ENCODE results near the gene DNMT3A.
"Not testable (repeated sequence)": the region's sequence is repeated elsewhere in the genome, so short reads cannot be mapped to it uniquely, and the experiment has no call there.

DNMT3A gene

GRCh38 chr2:25234738-25235137 is 107.0 kb downstream of the DNMT3A start:
- DNase-seq (ENCODE audit: low read depth), result no peak

- DNase-seq (ENCODE audit: low read depth), result no peak
These were observed 107.7 kb downstream of the DNMT3A start for GRCh38 chr2:25233916-25234605.

- no peak for DNase-seq (ENCODE audit: low read depth)
These were observed 109.4 kb downstream of the DNMT3A start for GRCh38 chr2:25232248-25232825.

- no peak for DNase-seq (ENCODE audit: low read depth)
These were observed 110.8 kb downstream of the DNMT3A start for GRCh38 chr2:25230948-25231311.

- DNase-seq (ENCODE audit: low read depth), result no peak
These were observed 111.4 kb downstream of the DNMT3A start for GRCh38 chr2:25230198-25230947.

- DNase-seq (ENCODE audit: low read depth), result no peak
These were observed 112.2 kb downstream of the DNMT3A start for GRCh38 chr2:25229279-25230197.

GRCh38 chr2:25228848-25229278 is 112.9 kb downstream of the DNMT3A start:
- DNase-seq (ENCODE audit: low read depth), result no peak

- no peak for DNase-seq (ENCODE audit: low read depth)
These were observed 114.1 kb downstream of the DNMT3A start for GRCh38 chr2:25227576-25227975.

GRCh38 chr2:25226827-25227226 is 114.9 kb downstream of the DNMT3A start:
- DNase-seq (ENCODE audit: low read depth), result no peak

- no peak for DNase-seq (ENCODE audit: low read depth)
These were observed 119.1 kb downstream of the DNMT3A start for GRCh38 chr2:25222477-25223121.

GRCh38 chr2:25221579-25221978 is 120.1 kb downstream of the DNMT3A start:
- DNase-seq (ENCODE audit: low read depth), result no peak

GRCh38 chr2:25220313-25220712 is 121.4 kb downstream of the DNMT3A start:
- DNase-seq (ENCODE audit: low read depth), result no peak

GRCh38 chr2:25219621-25220020 is 122.1 kb downstream of the DNMT3A start:
- DNase-seq (ENCODE audit: low read depth), result no peak

GRCh38 chr2:25218100-25218499 is 123.6 kb downstream of the DNMT3A start:
- DNase-seq (ENCODE audit: low read depth), result no peak

GRCh38 chr2:25215948-25216679 is 125.6 kb downstream of the DNMT3A start:
- peak; percentile 79 for DNase-seq (ENCODE audit: low read depth)

- DNase-seq (ENCODE audit: low read depth), result no peak
These were observed 126.5 kb downstream of the DNMT3A start for GRCh38 chr2:25215232-25215631.

- DNase-seq (ENCODE audit: low read depth), result no peak
These were observed 128.5 kb downstream of the DNMT3A start for GRCh38 chr2:25213229-25213628.

GRCh38 chr2:25210923-25211322 is 130.8 kb downstream of the DNMT3A start:
- not testable (repeated sequence) for DNase-seq (ENCODE audit: low read depth)

GRCh38 chr2:25207078-25207545 is 134.6 kb downstream of the DNMT3A start:
- no peak for DNase-seq (ENCODE audit: low read depth)

- DNase-seq (ENCODE audit: low read depth), result no peak
These were observed 137.4 kb downstream of the DNMT3A start for GRCh38 chr2:25204190-25204838.

All from activated T-cell treated with anti-CD3 and anti-CD28 coated beads for 1 hour (primary cell).